ENCODE results near the gene KLF18.
"Not testable (repeated sequence)": the region's sequence is repeated elsewhere in the genome, so short reads cannot be mapped to it uniquely, and the experiment has no call there.

Gene KLF18

GRCh38 chr1:44141531-44141930 lies at the start of gene KLF18:
Gene KLF18, minus strand, starts transcription at chr1:44141631. Its CDS starts 0 bp downstream, at chr1:44141631.
- DNase-seq (ENCODE audit: low read depth in 1 of 2, low spot score in 1 of 2), result no peak

DNA sequence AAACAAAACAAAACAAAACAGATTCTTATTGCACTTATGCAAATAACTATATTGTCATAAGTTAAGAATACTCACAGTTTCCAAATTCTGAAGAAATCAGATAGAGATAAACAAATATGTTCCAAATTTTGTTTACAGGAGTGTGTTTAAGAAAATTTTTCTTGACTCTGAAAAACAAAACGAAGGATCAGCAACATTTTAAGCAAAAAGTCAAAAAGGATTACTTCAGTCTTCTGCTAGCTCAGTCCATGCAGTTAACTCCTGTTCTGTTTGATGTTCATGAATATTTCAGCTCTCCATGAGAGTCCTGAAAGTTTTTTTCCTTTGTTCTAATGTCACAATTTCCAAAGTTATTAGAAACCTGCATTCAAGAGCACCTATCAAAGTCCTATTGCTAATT lies 33.2 kb upstream of the KLF18 start:
- no peak for DNase-seq (ENCODE audit: low read depth in 1 of 2, low spot score in 1 of 2)

DNA sequence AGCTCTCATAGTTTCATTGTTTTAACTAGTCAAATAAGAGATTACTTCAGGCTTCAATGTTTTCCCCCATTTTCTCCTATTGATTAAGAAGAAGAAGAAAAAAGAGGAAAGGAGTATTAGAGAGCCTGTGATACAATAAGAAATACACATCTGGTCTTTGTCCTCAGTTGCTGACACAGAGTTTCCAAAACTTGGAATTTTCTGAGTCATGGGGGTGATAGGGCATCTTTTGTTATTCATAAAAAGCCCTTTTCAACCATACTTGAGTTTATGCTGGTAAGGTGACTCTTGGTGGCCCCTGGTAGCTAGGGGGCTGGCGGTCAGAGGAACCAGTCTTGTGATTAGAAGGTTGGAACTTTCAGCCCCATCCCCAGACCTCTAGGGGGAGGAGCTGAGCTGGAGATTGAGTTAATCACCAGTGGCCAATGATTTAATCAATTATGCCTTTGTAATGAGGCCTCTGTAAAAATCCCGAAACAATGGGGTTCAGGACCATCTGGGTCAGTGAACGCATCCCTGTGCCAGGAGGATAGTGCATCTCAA lies 28.9 kb upstream of the KLF18 start:
- DNase-seq (ENCODE audit: low read depth in 1 of 2, low spot score in 1 of 2), result no peak

DNA sequence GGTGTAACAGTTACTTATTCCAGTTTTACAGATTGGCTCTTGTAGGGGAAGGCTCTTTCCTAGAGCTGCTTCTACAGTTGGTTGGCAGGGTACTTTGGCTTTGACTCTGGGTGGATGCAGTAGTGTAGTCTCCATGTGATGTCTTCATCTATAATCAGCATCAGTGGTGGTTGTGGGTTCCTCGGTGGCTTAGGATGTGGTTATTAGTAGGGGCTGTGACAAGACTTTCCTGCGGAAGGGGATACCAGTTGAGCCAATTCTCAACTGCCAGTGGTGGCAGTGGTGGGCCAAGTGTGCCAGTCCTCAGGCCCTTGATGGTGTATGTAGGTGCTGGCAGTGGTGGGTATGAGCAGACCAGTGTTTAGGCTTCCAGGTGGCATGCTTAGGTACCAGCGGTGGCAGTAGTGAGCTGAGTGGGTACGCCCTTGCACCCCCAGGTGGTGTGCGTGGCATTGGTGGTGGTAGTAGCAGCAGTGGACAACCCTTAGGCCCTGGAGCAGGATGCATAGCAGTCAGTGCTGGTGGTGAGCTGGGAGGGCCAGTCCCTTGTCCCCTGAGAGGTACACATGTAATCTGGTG lies 27.2 kb upstream of the KLF18 start:
- no peak for DNase-seq (ENCODE audit: low read depth in 1 of 2, low spot score in 1 of 2)

- no peak for DNase-seq (ENCODE audit: low read depth in 1 of 2, low spot score in 1 of 2)
Measured at GRCh38 chr1:44161546-44161945, 20.1 kb upstream of the KLF18 start.

- DNase-seq (ENCODE audit: low read depth in 1 of 2, low spot score in 1 of 2), result no peak
Measured at GRCh38 chr1:44158871-44159270, 17.4 kb upstream of the KLF18 start.

DNA sequence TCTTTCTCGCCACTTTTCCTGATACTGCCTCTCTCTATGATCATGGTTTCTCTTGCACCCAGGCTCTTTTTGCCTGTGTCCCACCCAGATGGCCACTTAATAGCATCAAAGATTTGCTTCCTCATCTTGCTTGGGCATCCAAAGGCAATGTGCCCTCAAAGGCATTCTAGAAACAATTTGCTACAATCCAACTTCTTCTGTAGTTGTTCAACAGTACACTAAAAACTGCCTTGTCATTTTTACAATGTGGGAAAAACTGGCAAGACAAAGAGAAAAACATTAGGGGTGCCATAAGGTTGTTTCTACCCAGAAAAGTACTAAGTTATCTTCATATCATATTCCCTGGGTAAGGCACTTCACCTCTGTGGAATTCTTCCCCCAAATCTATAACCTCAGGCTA lies 16.5 kb upstream of the KLF18 start:
- DNase-seq (ENCODE audit: low read depth in 1 of 2, low spot score in 1 of 2), result no peak

DNA sequence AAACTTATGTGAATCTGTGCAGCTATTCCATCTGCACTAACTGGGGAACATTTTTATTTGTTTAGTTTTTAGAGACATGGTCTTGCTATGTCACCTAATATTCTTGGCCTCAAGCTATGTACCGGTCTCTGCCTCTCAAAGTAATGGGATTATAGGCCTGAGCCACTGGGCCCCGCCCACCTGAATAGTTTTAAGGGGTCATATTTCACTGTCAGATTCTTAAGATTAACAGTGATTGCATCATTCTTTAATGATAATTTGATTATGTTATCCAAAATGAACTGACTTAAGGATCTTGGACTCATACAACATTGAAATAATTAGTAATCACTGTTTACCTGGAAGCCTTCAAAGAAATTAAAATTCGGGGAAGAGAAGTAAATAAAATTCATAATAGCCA lies 12.6 kb upstream of the KLF18 start:
- no peak for DNase-seq (ENCODE audit: low read depth in 1 of 2, low spot score in 1 of 2)

- no peak for DNase-seq (ENCODE audit: low read depth in 1 of 2, low spot score in 1 of 2)
Measured at GRCh38 chr1:44152692-44153091, 11.3 kb upstream of the KLF18 start.

DNA sequence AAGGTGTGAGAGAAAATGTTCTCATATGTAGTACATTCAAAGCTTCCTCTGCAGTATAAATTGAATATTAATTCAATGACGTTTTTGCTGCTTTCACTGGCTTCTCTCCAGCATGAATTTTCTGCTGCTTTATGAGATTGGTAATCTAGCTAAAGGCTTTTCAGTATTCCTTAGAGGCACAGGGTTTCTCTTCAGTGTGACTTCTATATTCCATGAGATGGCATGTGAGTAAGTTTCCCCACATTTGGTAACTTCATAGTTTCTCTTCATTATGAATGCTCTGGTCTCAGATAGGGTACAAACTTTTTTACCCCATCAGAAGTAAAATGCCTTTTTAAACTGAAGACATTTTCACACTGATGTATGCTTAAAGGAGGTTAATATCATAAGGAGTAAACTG lies 10.4 kb upstream of the KLF18 start:
- no peak for DNase-seq (ENCODE audit: low read depth in 1 of 2, low spot score in 1 of 2)

DNA sequence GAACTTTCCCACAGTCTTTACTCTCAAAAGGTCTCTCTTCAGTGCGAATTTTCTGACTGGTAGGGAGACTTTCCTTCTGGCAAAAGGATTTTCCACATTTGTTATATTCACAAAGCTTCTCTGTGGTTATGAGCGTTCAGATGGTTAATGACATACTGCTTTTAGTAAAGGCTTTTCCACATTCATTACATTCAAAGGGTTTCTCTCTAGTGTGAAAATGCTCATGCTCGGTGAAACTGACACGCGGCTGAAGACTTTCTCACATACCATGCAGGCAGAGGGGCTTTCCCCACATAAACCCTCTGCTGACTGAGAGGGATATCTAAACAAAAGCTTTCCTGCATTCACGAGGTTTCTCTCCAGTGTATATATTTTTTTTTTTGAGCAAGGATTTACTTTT lies 9.9 kb upstream of the KLF18 start:
- DNase-seq (ENCODE audit: low read depth in 1 of 2, low spot score in 1 of 2), result no peak

DNA sequence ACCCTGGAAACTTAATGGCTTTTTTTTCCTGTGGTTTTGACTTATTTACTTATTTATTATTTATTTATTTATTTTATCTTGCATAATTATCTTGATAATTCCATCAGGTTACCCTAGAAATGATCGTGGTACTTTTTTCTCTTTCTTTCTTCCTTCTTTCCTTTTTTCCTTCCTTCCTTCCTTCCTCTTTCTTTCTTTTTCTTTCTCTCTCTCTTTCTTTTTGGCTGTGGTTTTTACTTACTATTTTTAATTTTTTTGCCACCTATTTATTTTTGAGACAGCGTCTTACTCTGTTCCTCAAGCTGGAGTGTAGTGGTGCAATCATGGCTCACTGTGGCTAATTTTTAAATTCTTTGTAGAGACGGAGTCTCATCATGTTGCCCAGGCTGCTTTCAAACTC lies 6.2 kb upstream of the KLF18 start:
- no peak for DNase-seq (ENCODE audit: low read depth in 1 of 2, low spot score in 1 of 2)

- DNase-seq (ENCODE audit: low read depth in 1 of 2, low spot score in 1 of 2), result no peak
Measured at GRCh38 chr1:44146536-44147361, 5.3 kb upstream of the KLF18 start.

GRCh38 chr1:44144962-44145756 lies 3.7 kb upstream of the KLF18 start:
- no peak for DNase-seq (ENCODE audit: low read depth in 1 of 2, low spot score in 1 of 2)

DNA sequence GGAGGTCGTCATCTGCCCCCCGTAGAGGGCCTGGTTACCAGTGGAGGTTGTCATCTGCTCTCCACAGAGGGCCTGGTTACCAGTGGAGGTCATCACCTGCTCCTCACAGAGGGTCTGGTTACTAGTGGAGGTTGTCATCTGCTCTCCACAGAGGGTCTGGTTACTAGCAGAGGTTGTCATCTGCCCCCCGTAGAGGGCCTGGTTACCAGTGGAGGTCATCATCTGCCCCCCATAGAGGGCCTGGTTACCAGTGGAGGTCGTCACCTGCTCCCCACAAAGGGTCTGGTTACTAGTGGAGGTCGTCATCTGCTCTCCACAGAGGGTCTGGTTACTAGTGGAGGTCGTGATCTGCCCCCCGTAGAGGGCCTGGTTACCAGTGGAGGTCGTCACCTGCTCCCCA lies 1.9 kb downstream of the KLF18 start:
- not testable (repeated sequence) for DNase-seq (ENCODE audit: low read depth in 1 of 2, low spot score in 1 of 2)

DNA sequence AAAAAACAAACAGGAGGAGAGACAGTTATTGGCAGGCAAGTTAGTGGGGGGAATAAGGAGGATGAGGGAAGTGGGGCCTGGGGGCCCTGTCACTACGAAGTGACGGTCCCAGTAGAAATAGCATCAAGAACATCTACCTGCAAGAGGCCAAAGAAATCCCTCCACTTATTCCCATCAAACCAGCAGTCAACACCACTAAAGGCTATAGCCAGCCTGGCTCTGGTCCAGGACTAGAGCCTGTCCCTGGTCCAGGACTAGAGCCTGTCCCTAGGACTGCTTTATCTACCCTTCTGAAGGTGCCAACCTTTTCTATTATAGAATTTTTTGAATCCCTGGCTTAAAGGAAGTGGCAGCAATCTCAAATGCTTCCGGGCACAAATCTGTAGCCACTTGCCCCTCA lies 3.2 kb downstream of the KLF18 start:
- DNase-seq (ENCODE audit: low read depth in 1 of 2, low spot score in 1 of 2), result no peak

GRCh38 chr1:44135886-44136285 lies 5.5 kb downstream of the KLF18 start:
- DNase-seq (ENCODE audit: low read depth in 1 of 2, low spot score in 1 of 2), result no peak

GRCh38 chr1:44134071-44134920 lies 7.1 kb downstream of the KLF18 start:
- no peak for DNase-seq (ENCODE audit: low read depth in 1 of 2, low spot score in 1 of 2)

DNA sequence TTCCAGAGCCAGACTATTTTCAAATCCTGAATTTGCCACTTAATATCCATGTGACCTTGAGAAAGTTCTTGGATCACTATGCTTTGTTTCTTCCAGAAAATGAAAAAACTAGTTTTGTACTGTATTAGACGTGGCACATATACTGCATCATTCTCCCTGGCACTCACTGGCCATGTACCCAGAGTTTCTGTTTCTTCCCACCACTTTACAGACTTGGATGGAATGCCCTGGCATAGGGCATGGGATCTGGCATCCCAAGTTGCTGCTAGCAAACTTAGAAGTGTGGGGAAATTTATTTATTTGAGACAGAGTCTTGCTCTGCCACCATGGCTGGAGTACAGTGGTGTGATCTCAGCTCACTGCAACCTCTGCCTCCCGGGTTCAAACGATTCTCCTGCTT lies 10.0 kb downstream of the KLF18 start:
- DNase-seq (ENCODE audit: low read depth in 1 of 2, low spot score in 1 of 2), result no peak

GRCh38 chr1:44129616-44130500 lies 11.6 kb downstream of the KLF18 start:
- DNase-seq (ENCODE audit: low read depth in 1 of 2, low spot score in 1 of 2), result no peak
